GM19397 (cell line): Measurements from ENCODE around the gene RGS18.
"Not testable (repeated sequence)": the region's sequence is repeated elsewhere in the genome, so short reads cannot be mapped to it uniquely, and the experiment has no call there.

Experiments
- ATAC-seq: cut with Tn5 transposase; IDR thresholded peaks from one replicate; pipeline ENCODE4 v1.9.1; 2021; ENCODE audit warnings: mild to moderate bottlenecking, moderate library complexity; ENCODE audit not compliant: unreplicated experiment

The RGS18 gene, protein sequence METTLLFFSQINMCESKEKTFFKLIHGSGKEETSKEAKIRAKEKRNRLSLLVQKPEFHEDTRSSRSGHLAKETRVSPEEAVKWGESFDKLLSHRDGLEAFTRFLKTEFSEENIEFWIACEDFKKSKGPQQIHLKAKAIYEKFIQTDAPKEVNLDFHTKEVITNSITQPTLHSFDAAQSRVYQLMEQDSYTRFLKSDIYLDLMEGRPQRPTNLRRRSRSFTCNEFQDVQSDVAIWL

DNA sequence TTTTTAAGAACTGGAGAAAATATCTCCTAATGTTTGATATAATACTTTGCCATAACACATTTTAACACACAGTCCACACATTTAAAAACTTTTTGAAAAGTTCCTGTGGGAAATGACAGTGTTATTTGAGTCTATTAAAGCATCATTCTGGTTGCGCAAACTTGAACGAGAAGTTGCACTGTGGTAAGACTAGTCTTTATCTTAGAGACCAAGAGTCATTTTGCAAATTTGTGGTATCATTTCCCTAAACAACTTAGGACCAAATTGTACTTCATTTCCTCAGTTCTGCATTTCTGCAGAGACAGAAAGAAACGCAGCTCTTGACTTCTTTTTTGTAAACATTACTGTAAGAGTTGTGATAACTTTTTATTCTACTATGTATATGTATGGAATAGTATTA is at the start of gene RGS18:
Gene RGS18, plus strand, starts transcription at position 282 of the 400 bp plus-strand sequence. CDS start 176 bp downstream, outside the sequence.
- ATAC-seq: peak; percentile 79

DNA sequence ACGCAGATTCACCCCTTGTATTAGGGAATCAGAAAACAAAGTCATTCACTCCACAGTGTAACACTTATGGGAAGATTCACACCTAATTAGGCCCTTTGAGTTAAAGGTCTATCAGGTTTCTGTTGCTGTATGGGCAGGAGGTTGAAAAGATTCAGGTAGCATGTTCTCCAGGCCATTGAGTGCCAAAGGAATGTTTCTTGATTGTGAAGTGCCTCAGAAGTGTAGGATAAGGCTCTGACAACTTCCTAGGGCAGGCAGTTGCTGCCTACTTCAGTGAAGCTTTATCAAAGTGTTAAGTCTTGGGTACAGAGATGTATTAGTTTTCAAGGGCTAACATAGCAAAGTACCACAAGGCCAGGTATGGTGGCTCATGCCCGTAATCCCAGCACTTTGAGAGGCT is 48.7 kb upstream of the RGS18 start:
- ATAC-seq: no peak

DNA sequence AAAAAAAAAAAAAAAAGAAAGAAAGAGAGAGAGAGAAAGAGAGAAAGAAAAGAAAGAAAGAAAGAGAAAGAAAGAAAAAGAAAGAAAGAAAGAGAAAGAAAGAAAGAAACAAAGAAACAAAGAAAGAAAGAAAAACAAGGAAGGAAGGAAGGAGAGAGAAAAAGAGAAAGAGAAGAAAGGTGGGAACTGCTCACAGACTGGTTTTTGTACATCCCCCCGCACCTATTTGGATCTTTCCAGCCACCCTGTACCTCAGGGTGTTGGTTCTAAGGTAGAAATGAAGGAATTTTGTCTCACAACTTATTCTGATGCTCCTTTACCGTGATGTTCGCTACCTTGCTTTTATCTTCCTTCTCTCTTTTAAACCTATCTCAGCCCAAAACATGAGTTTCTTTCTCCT is 43.3 kb upstream of the RGS18 start:
- ATAC-seq: no peak

DNA sequence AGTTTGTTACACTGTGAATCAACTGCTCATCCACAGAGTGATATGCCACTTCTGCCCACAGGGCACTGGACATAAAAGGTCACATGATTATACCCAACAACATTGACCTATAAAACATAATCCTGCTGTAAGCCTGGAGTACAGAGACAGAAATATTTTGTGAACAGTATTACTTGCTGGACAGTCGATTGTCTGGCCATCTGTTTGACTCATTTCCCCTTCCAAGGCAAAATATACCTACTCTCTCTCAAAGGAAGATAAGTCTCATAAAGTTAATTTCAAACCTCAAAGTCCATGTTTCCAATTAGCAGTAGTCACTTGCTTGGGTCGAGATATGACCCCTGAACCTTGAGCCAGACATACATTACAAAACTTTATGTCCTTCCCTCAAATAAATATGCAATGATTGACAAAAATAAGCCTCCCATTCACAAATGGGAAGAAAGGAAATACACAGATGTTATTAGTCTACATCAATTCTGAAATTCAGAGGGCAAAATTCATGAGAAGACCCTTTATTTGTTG is 39.3 kb upstream of the RGS18 start:
- no peak for ATAC-seq

DNA sequence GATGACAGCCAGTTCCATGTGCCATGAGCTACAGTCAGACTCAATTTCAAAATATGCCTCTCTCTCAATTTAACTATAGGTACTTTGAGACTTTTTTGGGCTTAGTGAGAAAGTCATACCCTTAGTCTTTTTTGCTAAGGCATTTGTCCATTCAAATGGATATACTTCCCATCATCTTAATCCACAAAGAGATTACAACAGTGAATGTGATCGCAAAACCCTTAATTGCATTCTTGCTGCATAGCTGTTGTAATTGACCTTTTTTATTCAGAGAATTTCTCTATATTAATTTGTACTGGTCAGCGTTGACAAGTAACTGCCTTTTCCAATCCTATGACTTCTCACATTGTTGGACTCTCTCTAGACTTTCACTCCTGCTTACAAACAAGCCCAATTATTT is 38.6 kb upstream of the RGS18 start:
- no peak for ATAC-seq

DNA sequence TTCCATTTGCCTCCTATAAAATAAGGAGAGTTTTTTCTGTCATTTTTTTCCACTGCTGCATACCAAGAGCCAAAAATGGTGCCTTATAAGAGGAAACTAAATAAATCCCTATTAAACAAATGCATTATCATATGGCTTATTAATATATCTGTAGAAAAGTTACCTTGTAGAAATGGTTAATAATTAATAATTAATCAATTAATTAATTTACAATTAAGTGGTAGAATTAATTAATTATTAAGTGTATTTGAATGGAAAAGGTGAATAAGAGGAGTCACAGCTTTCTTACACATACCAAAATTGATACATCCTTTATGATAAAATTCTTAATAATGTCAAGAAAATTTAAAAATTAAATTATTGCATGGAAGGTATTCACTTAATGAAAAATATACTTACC is 35.6 kb upstream of the RGS18 start:
- ATAC-seq: no peak

DNA sequence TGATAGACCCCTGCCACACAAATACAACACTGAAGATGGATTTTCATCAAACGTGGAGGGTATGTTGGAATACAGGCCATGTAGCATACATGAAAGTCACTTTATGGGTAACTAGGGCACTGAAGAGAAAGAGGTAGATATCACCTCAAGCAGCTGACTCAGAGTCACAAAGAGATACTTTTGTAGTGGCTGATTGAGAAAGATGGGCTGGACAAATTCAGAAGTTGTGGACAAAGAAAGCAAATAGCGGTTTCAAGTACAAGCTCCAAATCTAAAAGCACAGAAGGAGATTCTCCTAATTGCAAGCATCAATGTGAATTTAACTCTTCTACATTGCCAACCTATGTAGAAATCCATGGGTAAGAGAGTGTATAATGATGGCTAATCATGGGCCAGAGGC is 35.0 kb upstream of the RGS18 start:
- no peak for ATAC-seq

DNA sequence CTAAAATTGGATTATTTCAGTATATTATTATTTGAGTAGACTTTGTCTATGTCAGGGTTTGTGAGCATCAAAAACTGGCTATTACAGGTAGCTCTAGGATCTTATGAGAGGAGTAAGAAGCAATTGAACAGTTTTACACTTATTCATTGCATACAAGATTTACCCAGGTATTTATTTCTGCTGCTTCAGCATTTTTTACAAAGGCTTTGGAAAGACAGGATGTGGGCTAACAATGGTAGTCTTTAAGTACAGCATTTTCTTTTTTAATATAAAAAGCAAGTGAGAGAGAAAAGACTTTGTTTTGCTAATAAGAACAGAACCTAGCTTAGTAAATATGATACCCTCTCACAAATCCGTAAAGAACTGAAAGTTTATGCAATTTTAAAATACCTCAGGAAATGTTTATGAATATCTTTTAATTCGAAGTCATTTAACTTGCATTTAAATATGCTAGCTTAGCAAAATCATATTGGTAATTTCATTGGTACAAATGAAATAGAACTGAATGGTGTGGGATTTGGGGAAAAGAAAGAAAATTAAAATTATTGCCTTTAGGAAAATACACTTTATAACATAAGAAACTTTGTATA is 32.1 kb upstream of the RGS18 start:
- ATAC-seq: no peak

DNA sequence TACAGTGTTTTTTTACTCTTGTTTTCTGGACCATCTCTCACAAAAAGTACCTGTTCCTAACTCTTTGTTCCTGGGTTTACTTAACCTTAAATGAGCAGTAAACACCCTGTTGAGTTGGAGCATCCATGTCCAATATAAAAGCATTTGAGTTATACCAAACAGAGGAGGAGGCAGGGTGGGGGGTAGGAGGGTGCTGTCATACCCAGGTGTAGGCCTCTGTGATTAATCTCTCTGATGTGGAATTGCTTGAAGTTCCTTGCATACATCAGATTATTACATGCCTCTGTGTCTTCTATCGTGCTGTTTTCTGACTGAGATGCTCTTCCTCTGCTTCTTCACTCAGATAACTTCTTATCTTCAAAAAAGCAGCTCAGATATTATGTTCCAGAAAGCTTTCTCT is 28.1 kb upstream of the RGS18 start:
- ATAC-seq: no peak

DNA sequence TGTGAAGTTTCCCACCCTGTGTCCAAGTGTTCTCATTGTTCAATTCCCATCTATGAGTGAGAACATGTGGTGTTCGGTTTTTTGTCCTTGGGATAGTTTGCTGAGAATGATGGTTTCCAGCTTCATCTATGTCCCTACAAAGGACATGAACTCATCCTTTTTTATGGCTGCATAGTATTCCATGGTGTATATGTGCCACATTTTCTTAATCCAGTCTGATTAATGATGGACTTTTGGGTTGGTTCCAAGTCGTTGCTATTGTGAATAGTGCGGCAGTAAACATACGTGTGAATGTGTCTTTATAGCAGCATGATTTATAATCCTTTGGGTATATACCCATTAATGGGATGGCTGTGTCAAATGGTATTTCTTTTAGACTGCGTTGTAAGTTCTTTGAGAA is 27.4 kb upstream of the RGS18 start:
- not testable (repeated sequence) for ATAC-seq

DNA sequence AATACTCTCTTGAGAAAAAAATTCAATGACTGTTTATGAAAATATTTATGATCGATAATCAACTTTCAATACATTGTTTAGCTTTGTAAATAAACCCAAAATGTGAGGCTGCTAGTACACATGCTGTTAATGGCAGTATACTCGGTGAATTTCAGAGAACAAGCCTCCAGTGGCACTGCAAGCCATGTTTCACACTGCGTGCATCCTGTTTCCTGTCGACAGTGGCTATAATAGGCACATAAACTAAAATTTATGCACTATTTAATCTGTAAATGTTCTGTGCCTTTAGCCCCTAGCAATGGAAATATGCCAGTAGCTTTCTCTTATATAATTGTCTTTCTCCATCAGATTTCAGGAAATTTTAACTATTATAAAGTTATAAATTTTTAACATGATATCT is 26.3 kb upstream of the RGS18 start:
- no peak for ATAC-seq

DNA sequence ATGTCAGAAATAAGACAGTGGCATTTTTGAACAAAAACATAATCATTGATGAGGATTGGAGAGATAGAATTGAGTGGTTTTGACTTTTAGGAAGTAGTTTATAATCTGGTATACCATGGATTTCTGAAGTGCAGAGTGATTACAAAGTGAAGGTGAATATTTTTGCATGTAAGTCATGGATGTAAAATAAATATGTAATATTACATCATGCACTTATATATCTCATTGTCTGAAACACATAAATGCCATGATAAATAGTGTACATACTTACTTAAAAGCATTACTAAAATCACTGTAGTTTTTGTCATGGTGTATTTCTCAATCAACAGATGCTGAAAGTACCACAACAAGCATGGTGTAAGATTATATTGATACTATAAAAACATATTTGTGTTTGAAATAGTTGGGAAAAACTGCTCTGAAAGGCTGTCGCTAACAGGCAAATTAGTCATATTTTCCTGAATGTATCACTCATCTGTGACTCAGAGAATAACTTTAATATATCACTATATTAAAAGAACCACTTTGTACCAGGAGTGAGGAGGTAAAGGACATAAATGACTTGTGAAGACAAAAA is 24.8 kb upstream of the RGS18 start:
- no peak for ATAC-seq

DNA sequence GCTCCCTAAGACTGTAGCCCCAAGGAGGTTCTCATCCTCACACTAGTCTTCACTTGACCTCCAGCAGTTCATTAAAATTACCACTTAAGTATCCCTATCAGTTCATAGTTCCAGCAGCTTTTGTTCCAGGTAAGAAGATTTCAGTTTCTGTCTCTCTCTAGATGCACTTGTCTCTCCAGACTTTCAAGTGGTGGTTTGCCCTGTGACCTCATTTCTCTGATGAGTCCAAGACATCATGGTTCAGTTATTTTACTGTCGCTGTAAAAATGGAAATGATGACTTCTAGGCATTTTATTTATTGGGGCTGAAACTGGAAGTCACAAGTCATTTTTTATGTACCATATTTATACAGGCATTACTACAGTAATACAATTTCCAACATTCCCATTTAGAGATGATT is 17.9 kb upstream of the RGS18 start:
- ATAC-seq: no peak

DNA sequence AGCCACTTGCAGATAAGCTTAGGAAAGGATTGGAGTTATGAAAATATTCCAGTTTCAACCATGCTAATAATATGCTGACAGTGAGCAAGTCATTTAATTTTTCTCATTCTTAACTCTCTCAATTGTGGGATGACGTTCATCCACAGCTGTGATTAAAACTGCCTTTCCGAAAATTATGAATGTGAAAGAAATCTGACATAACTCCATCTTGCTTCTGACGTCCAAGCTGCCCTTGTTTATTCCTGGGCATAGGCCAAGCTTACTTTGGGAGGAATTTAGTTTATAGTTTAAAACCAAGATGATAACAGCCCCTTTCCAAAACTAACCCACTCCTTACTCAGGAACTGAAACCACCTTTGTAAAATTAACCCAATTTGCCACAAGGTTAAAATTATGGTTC is 11.0 kb upstream of the RGS18 start:
- no peak for ATAC-seq

DNA sequence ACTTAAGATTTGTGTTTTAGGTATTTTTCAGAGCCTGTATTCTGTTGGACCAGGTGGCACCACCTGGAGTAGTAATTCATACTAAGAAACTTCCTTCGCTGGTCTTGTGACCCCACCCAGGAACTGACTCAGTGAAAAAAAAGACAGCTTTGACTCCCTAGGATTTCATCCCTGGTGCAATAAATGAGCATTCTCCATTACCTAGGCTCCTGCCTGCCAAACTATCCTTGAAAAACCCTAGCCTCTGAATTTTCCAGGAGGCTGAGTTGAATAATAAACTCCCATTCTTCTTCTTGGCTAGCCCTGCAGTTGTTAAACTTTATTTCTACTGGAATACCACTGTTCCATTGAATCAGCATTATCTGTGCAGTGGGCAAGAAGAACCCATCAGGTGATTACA is 10.6 kb upstream of the RGS18 start:
- ATAC-seq: no peak

DNA sequence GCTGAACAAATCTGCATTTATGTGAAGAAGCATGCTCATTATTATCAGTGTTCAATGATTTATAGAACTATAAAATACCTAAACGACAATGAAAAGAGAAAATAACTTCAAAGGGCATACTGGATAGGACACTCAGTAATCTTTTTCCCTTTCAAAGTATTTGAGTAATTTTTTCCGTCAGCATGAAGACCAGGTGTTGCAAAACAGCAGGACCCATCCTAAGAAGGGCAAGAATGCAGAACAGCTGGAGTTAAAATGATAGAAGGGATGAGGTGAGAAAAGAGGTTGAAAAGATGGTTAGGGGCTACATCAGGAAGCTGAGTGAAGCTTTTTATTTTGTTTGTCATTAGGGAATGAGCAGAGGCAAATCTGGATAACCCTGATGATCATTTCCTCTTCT is 7.1 kb upstream of the RGS18 start:
- no peak for ATAC-seq

DNA sequence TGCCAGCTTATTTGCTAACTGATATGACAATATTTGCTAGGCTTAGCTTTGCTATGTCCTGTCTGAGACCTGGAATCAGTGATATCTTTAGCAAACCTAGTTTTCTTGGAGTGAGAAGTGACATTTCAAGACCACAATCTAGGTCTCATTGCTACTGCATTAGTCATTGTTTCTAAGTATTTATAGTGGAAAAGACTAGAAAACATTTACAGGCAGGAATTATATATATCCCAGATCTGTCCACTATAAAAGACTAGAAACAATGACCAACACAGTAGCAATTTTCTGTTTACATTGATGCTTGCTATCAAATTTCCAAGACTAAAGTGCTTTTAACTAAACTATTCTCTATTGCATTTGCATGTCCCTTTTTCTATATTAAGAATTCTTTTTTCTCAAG is 5.0 kb upstream of the RGS18 start:
- ATAC-seq: no peak

DNA sequence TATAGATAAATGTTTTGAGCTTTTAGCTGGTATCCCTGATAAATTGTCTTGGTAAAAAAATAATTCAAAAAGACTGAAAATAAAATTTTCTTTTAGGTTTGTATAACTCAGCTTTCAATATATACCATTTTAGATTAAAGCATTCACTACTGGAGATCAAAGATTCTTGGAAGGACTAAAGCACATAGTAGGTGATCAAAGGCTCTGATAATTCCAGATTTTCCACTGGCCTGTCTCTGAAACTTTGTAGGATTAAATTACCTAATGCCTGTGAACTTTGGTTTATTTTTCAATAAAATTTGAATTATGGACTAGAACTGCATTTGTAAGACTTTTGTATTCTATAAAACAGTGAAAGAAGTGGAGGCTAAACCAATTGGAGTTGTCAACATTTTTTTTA is 1.2 kb upstream of the RGS18 start:
- no peak for ATAC-seq

DNA sequence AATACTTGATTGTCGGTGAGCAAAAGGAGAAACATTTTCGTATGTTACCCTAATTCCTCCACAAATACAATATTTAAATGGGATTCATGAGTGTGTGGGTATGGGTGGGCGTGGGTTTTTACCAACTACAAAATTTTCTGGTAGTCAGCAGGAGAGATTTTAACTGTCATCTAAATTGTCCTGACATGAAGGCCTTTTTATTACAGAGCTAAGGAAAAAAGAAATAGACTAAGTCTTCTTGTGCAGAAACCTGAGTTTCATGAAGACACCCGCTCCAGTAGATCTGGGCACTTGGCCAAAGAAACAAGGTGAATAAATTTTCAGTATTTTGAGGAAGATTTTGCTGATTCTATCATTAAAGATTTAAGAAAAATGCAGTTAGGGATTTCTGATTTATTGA is 752 bp downstream of the RGS18 start:
- ATAC-seq: no peak

DNA sequence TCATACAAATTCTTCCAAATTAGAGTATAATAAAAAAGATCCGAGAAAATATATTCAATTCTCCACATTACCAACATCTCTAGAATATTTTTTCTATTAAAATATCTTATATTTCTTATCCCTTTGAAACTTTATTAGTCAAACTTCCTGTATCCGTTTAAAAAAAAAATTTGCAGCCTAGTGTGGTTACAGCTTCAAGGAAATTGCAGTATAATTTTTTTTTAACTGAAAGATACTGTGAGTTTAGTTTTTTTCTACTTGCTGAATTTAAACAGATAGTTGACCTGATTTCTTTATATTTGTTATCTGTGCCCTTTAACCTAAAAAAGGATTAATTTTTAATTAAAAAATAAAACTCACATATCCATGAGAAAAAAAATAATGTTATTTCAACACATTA is 1.5 kb downstream of the RGS18 start:
- no peak for ATAC-seq

DNA sequence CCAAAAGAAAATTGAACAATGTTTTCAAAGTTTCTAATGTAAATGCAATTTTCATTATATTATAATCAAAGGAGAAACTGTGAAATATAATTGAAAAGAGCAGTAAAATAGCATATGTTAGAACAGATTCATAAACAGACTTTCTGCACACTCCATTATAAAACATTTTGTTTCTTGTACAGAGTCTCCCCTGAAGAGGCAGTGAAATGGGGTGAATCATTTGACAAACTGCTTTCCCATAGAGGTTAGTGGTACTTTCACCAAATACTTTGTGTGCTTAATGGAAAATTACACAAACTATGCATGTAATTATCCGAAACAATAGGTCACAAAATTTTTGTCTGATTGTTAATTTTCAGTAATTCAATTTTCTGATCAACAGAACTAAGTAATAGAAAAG is 1.9 kb downstream of the RGS18 start:
- no peak for ATAC-seq

DNA sequence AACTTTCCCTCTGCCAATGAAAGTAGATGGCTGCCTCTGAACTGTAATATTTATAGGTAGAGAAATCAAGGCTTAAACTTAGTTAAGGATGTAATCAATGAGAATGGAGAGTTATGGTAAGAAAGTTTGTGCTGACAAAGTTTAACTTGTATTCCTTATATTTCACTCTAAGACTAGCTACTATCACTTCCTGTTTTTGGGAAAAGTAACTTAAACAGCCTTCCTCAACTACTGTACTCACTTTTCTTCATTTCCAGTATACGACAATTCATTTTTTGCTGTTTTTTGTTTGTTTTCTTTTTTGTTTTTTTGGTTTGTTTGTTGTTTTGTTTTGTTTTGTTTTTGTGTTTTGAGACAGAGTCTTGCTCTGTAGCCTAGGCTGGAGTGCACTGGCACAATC is 3.7 kb downstream of the RGS18 start:
- ATAC-seq: no peak

DNA sequence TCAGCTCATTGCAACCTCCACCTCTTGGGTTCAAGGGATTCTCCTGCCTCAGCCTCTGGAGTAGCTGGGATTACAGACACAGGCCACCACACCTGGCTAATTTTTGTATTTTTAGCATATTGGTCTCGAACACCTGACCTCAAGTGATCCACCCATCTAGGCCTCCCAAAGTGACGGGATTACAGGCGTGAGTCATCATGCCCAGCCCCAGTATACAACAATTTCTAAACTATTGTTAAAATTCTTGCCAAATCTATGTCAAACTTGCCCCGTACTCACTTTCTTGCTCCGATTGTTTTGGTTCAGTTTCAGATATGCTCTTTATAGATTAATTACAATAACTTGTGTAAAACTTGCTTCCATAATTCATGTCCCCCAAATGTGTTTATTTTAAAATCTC is 4.1 kb downstream of the RGS18 start:
- no peak for ATAC-seq
